HG02588 (cell line): ENCODE results near the gene LAMTOR5.
A peak's percentile ranks its signal among the peaks of the same experiment; 100 is the strongest.

Experiments
- ATAC-seq: cut with Tn5 transposase; IDR thresholded peaks from one replicate; pipeline ENCODE4 v1.9.1; 2021; ENCODE audit warnings: mild to moderate bottlenecking, moderate library complexity; ENCODE audit not compliant: unreplicated experiment

LAMTOR5 gene

DNA sequence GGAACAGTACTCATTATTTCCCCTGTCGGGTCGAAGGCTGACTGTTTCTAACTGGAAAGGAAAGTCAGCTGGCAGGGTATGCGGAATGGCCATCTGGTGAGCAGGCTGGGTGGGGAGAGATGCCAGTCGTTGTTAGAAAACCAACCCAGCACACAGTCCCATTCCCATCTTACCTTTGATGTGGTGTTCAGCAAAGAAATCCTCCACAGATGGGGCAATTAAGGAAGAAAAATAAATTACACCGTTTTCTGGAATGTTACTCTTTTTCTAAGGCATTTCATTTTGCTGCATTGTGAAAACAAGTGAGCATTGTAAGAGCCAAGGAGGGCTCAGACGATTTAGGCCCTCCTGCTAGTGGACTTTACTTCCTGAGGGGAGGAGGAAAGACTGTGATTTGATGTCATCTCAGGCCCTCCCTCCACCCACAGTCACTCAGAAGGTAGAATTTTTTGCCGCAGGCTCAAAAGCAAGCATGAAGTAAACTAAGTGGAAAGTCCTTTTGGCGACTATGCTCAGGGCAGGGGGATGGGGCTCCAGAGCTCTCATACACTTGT lies 16.7 kb downstream of the LAMTOR5 start, which contains the start of gene SLC16A4:
TSS of gene SLC16A4 (minus strand) at position 335 of the 554 bp plus-strand sequence. CDS start 1,703 bp downstream, outside the sequence.
- no peak for ATAC-seq

DNA sequence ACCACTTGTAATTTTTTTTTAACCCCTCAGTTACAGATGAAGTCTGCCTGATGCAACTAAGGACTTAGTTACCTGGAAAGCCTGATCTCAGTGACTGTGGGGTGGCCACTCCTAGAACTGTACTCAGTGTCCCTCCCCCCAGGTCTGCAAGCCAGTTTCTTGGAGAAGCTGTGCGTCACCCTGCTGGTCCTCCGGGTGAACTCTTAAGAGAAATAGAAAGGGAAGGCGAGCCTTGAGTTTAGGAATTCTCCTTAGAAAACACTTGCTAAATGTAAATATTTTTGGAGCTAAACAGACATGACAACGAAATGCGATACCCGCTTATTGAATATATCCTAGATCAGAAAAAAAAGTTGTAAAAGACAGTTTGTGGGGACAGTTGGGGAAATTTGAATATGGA lies 17.4 kb downstream of the LAMTOR5 start:
- ATAC-seq: no peak

DNA sequence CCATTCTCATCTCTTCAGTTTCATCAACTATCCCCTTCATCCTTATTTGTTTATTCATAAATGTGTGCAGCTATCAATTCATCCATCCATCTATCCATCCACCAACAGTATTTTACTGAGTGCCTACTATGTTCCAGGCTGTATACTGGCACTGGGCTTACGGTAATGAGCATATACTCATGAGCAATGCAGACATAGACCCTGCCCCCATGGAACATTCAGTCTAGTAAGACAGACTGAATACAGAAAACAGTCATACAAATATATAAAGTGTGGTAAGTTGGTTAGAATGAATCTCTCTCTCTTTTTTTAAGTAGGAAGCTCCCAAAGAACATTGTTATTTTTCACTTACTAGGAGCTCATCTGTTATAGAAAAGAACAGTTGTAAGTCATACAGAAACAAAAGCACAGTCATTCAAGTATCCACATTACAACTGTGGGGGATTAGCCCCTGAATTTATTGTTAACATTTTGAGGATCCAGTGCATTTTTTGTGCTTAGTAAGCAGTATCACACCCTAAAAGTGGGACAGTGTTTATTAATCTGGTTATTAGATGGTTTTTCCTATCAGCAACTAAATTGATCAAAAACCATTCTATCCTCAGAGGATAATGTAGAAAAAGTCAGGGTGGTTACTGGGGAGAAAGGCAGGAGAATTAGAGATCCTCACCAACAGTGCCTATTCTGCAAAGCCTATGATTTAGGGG lies 20.3 kb downstream of the LAMTOR5 start:
- no peak for ATAC-seq

DNA sequence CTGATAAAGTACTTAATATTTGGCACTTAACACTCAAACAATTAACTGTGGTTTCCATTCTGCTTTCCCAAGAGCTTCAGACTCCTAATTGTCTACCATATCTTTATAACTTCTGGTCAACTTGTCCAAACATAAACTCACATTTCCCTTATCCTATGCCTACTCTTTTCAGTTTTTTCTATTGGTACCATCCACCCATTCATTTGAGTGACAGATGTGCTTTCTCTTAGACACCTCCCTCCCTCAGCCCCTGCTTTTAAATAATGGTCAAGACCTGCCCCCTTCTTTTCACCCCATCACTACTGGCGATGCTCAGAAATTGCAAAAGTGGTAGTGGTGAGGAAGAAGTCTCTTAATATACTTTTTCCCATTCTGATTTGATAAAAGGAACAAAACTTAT lies 22.1 kb downstream of the LAMTOR5 start:
- ATAC-seq: no peak

DNA sequence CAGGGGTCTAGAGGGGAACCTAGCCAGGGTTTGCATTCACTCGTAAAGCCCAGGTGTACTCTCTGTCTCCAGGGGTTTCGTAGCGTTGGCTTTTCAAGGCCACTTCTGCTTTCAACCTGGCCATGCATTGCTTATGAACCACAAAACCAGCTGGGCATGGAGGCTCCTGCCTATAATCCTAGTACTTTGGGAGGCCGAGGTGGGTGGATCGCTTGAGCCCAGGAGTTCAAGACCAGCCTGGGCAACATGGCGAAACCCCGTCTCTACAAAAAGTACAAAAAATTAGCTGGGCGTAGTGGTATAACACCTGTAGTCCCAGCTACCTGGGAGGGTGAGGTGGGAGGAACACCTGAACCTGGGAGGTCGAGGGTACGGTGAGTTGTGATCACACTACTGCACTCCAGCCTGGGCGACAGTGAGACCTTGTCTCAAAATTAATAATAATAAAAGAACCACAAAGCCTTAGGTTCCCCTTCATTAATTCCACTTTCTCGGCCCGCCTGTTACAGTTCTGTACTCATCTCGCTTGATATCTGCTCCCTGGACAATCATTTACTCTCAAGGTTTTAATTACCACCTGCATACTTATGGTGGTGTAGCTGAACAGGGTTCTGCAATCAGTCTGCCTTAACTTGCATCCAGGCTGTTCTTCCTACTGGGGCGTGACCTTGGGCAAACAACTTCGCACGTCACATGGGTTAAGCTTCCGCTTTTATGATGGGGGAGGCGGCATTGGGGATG lies 22.7 kb downstream of the LAMTOR5 start:
- peak; percentile 60 for ATAC-seq

DNA sequence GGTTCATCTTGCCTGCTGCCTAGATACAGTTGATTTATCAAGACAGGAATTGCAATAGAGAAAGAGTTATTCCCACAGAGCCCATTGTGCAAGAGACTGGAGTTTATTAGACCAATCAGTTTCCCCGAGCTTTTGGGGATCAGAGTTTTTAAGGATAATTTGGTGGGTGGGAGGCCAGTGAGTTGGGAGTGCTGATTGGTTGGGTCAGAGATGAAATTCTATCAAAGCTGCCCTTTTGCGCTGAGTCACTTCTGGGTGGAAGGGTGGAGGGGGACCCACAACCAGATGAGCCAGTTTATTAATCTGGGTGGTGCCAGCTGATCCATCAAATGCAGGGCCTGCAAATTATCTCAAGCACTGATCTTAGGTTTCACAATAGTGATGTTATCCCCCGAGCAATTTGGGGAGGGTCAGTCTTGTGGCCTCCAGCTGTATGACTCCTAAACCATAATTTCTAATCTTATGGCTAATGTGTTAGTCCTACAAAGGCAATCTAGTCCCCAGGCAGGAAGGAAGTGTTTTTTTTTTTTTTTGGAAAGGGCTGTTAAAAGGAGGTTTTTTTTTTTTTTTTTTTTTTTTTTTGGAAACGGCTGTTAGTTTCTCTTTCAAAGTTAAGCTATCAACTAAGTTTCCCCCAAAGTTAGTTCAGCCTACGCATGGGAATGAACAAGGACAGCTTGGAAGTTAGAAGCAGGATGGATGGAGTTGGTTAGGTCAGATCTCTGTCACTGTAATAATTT lies 24.1 kb downstream of the LAMTOR5 start:
- ATAC-seq: no peak

DNA sequence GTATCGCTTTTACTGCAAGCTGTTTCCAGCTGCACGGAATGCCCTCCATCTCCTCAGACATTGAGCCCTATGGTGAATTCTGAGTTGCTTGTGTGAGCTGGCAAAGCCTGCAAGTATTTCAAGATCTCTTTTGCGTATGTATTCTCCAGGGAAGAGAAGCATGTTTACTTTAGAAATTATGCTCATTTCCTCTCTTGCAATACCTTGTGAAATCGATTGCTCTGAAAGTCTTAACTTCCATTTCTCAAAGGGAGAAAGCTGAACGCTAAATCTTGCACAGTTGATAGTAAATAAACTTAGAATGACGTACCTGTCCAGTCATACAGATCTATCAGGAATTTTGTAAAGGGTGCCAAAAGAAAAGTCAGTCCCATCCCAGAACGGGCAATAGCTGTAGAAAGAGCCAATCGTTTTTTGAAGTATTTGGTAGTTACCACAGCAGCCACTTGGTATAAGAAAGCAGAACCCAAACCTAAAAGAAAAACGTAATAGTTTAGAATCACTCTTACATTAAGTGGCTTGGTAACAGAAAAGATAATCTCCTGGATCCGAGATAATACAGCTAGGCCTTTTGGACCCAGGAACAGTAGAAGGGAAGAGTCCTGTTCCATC lies 26.7 kb downstream of the LAMTOR5 start:
- ATAC-seq: no peak

DNA sequence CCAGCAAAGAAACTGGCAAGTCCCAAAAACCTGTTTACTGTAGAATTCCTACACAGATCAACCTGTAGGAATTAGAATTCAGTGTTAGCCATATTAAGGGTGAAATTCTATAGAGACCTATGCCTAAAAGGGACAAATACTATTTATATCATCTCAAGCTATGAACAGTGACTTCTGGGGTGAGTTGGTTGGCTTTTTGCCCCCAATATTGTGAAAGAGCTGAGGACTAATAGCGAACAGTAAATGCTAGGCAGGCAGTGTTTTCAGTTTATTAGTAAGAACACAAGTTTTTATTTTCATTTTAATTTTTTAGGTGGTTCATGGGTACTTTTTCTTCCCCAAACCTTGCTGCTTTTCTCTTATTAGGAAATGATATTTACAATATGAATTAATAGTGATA lies 32.0 kb downstream of the LAMTOR5 start:
- ATAC-seq: no peak

DNA sequence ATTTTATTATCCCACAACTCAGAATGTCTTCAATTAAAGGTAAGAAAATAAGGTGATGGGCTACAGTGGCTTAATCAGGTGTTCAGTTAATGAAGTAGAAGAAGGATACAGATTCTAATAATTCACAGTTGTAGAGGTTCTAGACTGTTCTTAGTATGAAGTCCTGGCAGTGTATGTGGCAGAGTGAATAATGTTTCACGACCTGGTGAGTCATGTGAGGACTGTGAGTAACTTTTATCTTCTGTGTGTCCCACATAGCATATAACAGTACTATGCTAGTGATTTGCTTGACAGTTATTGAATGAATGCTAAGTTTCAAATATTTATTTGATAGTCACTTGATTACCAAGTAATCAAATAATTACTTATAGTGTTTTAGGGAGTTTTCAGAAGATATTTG lies 36.7 kb downstream of the LAMTOR5 start:
- no peak for ATAC-seq

DNA sequence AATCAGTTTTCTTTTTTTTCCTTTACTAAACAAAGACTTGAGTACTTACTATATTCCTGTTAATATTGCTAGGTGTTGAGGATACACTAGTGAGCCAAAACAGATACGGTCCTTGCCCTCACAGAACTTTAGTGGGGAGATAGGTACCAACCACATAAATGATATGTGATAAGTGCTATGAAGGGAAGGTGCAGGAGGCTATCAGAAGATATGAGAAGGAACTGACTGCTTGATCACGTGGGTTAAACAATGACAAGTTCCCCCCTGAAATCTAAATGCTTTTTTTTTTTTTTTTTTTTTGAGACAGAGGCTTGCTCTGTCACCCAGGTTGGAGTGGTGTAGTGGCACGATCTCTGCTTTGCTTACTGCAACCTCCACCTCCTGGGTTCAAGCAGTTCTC lies 43.3 kb downstream of the LAMTOR5 start:
- no peak for ATAC-seq

DNA sequence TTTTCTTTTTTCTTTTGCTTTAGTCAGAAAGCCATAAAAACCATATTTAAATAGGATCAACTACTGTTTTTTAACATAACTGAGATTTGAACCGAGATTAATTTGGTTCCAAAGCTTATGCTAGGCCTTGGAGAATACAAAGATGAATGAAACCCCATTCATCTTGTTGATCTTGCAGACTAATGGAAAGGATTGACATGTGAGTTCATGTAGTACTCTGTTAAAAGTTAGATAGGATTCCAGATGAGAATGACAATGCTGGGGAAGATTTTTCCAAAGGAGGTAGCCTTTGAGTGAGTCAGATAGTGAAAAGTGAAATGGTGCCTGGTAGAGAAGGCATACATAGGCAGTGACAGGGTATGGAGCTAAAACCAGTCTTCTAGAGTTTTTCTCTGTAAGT lies 45.6 kb downstream of the LAMTOR5 start:
- ATAC-seq: no peak

DNA sequence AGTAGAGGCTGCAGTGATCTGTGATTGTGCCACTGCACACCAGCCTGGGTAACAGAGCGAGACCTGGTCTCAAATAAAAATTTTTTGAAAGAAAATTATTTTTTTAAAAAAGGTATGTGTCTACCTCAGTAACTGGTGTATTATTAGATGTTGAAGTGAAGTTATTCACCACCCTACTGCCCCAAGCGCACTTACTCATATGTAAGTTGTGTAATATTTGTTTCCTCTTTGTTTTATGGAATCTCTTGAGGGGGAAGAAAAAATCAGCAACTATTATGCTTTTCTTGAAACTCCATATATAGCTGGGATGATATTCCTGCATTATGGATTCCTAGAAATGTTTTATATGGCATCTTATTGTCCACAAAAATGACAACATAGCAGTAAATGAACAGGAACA lies 47.1 kb downstream of the LAMTOR5 start:
- ATAC-seq: no peak

DNA sequence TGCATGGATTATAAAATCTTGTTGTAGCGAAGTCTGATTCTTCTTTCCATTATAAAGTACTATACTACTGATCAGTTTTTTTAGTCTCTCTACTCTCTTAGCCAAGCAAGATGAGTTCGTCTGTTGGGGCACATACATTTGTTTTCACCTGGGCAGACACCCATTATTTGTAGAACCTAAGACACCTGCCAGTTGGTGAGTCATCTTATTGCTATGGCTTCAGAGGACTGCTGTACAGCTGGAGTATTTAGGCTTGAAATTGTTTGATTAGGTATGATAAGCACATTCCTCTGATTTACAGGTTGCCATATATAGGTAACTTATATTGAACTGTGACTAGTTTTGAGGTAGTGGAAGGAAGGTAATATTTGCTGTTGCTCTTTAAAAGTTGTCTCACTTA lies 51.1 kb downstream of the LAMTOR5 start:
- ATAC-seq: no peak

DNA sequence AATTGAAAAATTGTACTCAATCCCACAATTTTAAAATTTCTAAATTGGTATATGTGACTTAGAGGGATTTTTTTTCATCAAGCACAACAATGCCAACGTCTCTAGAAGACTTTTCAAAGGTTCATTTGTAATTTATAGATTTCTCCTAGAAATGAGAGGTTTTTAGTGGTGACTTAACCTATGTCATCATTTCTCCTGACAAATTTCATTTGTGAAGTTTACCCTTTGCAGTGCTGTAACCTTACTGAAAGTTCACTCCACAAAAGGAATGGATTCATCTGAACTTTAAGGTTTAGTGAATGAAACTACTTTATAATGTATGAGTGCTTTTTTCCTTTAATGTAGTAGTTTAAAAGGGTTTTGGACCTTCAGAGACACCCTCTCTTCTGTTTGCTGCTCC lies 52.2 kb downstream of the LAMTOR5 start:
- ATAC-seq: no peak
